GM12878 (cell line): Measurements from ENCODE around the gene KIAA0825. TPM values are rescaled to one million over a fixed set of nuclear protein-coding genes. Genes with fewer than 3 reads are reported as not detected.

Experiments
- ATAC-seq: fragments of 200-7000 bp; cut with Tn5 transposase; 3 replicates; pipeline ENCODE4 v1.9.1; 2020; ENCODE audit warnings: mild to moderate bottlenecking, moderate library complexity
- BruUV-seq: library from RNA; stranded (reverse); fragments of 400-500 nt; replicated peaks from 2 replicates; lab custom pipeline; 2021; lab: Mats Ljungman, UMichigan
- CTCF ChIA-PET: fragments of 300-600 bp; sonication (Branson Sonifier 250); formaldehyde crosslinking; extraction: SDS; loops from one replicate; lab custom pipeline; 2021; ENCODE audit warnings: inconsistent platforms; lab: Yijun Ruan, JAX
- POLR2A ChIA-PET: fragments of 350-600 bp; formaldehyde crosslinking; extraction: SDS; loops from one replicate; lab custom pipeline; 2021; ENCODE audit warnings: inconsistent platforms; lab: Charles Lee
- RAD21 ChIA-PET: fragments of 300-600 bp; sonication (Branson Sonifier 250); formaldehyde crosslinking; loops from one replicate; lab custom pipeline; 2023; ENCODE audit warnings: antibody characterized with exemption; ENCODE audit not compliant: unreplicated experiment; lab: Charles Lee
- SMC1A ChIA-PET: fragments of 300-600 bp; sonication (Branson Sonifier 250); formaldehyde crosslinking; loops from one replicate; lab custom pipeline; 2023; ENCODE audit not compliant: unreplicated experiment, uncharacterized antibody; lab: Charles Lee
- DNase-seq: peaks from one replicate; pipeline ENCODE4 v3.0.0-alpha.2; 2011; ENCODE audit warnings: low read depth, low spot score
- FAIRE-seq: peaks from 3 replicates; lab custom pipeline; 2011; peaks lifted over from hg19 to GRCh38; lab: Jason Lieb, UNC
- H2AFZ ChIP-seq: 2 replicates; pipeline ENCODE4 v1.6.0; 2011; ENCODE audit warnings: low read depth, low read length, control low read depth; ENCODE audit not compliant: control insufficient read depth
- H3K27ac ChIP-seq: 2 replicates; pipeline ENCODE4 v1.5.1; 2011; ENCODE audit warnings: control low read depth; ENCODE audit not compliant: control insufficient read depth, insufficient read depth
- H3K27me3 ChIP-seq, 2 experiments: replicated peaks in 1 of 2; 2 replicates each; pipeline versions ENCODE4 v1.6.0 to v1.6.1; 2011; ENCODE audit warnings: low read length in 1 of 2; ENCODE audit not compliant: control insufficient read depth in 2 of 2, insufficient read depth in 2 of 2
- H3K36me3 ChIP-seq, 2 experiments: 2 replicates each; pipeline ENCODE4 v1.5.1; 2011; ENCODE audit warnings: low read length in 1 of 2; ENCODE audit not compliant: control insufficient read depth in 2 of 2, insufficient read depth in 2 of 2
- H3K4me1 ChIP-seq: 2 replicates; pipeline ENCODE4 v1.6.1; 2011; ENCODE audit warnings: mild to moderate bottlenecking, low read length, moderate library complexity, mixed read lengths; ENCODE audit not compliant: control insufficient read depth, insufficient read depth
- H3K4me2 ChIP-seq: 2 replicates; pipeline ENCODE4 v1.6.0; 2011; ENCODE audit warnings: control low read depth; ENCODE audit not compliant: control insufficient read depth, insufficient read depth
- H3K4me3 ChIP-seq: fragments of 200-600 bp; sonication (generic); 2 replicates; pipeline ENCODE4 v1.5.1; 2016
- H3K79me2 ChIP-seq: 2 replicates; pipeline ENCODE4 v1.6.0; 2011; ENCODE audit warnings: low read length; ENCODE audit not compliant: control insufficient read depth, insufficient read depth
- H3K9ac ChIP-seq: 2 replicates; pipeline ENCODE4 v1.8.0; 2011; ENCODE audit warnings: low read length, control low read depth, mixed read lengths; ENCODE audit not compliant: control insufficient read depth, insufficient read depth
- H3K9me3 ChIP-seq: replicated peaks from 3 replicates; pipeline ENCODE4 v1.5.1; 2011; ENCODE audit warnings: mild to moderate bottlenecking, low read length; ENCODE audit not compliant: control insufficient read depth, insufficient read depth
- H4K20me1 ChIP-seq: 2 replicates; pipeline ENCODE4 v1.6.0; 2011; ENCODE audit not compliant: control insufficient read depth, insufficient read depth
- BCLAF1 ChIP-seq: fragments of 450-650 bp; IDR thresholded peaks from 2 replicates; pipeline ENCODE4 v1.6.1; 2017; ENCODE audit warnings: antibody characterized with exemption, mild to moderate bottlenecking, moderate library complexity
- CHD4 ChIP-seq: fragments of 200-600 bp; sonication (generic); IDR thresholded peaks from 2 replicates; pipeline ENCODE4 v1.6.1; 2016; ENCODE audit warnings: mild to moderate bottlenecking
- CREM ChIP-seq: IDR thresholded peaks from 2 replicates; pipeline ENCODE4 v1.6.1; 2014; ENCODE audit warnings: antibody characterized with exemption, low read depth
- HDGF ChIP-seq: fragments of 450-650 bp; IDR thresholded peaks from 2 replicates; pipeline ENCODE4 v1.6.1; 2016; ENCODE audit warnings: antibody characterized with exemption
- IRF5 ChIP-seq: fragments of 450-650 bp; IDR thresholded peaks from 2 replicates; pipeline ENCODE4 v1.6.1; 2017; ENCODE audit warnings: borderline replicate concordance
- ZNF24 ChIP-seq: fragments of 450-650 bp; IDR thresholded peaks from 2 replicates; pipeline ENCODE4 v1.6.1; 2017; ENCODE audit warnings: antibody characterized with exemption, mild to moderate bottlenecking
- WGBS: methylation state at CpG from one replicate; pipeline ENCODE4 v1.1.6; 2016; ENCODE audit warnings: low lambda C conversion rate; ENCODE audit not compliant: insufficient replicate concordance, insufficient coverage; ENCODE audit errors: missing lambda C conversion rate; 5-methylcytosine and 5-hydroxymethylcytosine counted together
- in situ Hi-C: fragments of 300-500 bp; cut with MboI; formaldehyde crosslinking; loops from 9 replicates; pipeline ENCODE4 v1.14.3; 2018; ENCODE audit warnings: mixed read lengths
- intact Hi-C: fragments of 100-400 bp; cut with micrococcal nuclease; formaldehyde crosslinking; loops from one replicate; pipeline ENCODE4 v1.14.2; 2022; ENCODE audit not compliant: unreplicated experiment
- polyA plus RNA-seq, 11 experiments: library from polyadenylated mRNA; depleted of rRNA in 4 of 11; unstranded in 6 of 11; stranded (reverse) in 5 of 11; fragments of >200 nt; fragmentation: Nextera tagmentation in 4 of 11; fragmentation: Illumina TruSeq in 1 of 11; extraction: Ambion mirVana in 4 of 11; extraction: Trizol in 1 of 11; gene quantifications; 1 replicate in 1 of 11; 2 replicates in 10 of 11; pipeline versions ENCODE4 v1.2.1 to v1.2.3, GENCODE V29; 2011 to 2016; ENCODE audit warnings: inconsistent platforms in 2 of 11, missing spikeins in 2 of 11, low read depth in 1 of 11
- total RNA-seq, 4 experiments: library from RNA; depleted of rRNA in 3 of 4; stranded (reverse); fragments of >200 nt in 3 of 4; fragmentation: Illumina TruSeq in 1 of 4; extraction: Trizol in 1 of 4; gene quantifications; 2 replicates each; pipeline versions ENCODE4 v1.2.1 to v1.2.3, GENCODE V29; 2013 to 2021

Gene KIAA0825
- total and polyA plus RNA-seq, 10 of the 15 experiments (the other 5 are each of a cell fraction or from before 2014, with no cell fraction given) = 0.55 to 1.9 (median 1.5) TPM

GRCh38 chr5:94471521-94471920 is 146.9 kb downstream of the KIAA0825 start:
- no peaks in the 10 kb centered on the region for H3K27me3 ChIP-seq
- no peak overlapping the region for H3K9ac ChIP-seq
- no peak for DNase-seq
- ATAC-seq = no peak
- in situ Hi-C loops (no loop called here), intact Hi-C loops (no loop called here)
- H3K4me2 ChIP-seq = no peak overlapping the region
- POLR2A ChIA-PET = no interaction called here
- SMC1A ChIA-PET = no interaction called here
- no peak overlapping the region for H2AFZ ChIP-seq
- no peaks in the 10 kb centered on the region for H3K9me3 ChIP-seq
- H3K79me2 ChIP-seq = no peaks in the 10 kb centered on the region
- H3K36me3 ChIP-seq = no peaks in the 10 kb centered on the region
- CTCF ChIA-PET = no interaction called here
- H3K4me1 ChIP-seq = no peaks in the 10 kb centered on the region
- no peak overlapping the region for H3K27ac ChIP-seq
- H4K20me1 ChIP-seq = no peaks in the 10 kb centered on the region
- H3K4me3 ChIP-seq = no peak overlapping the region
- RAD21 ChIA-PET = no interaction called here
- TF ChIP-seq HDGF (no peak), CHD4 (no peak), IRF5 (no peak), CREM (no peak), BCLAF1 (no peak), ZNF24 (no peak)
- FAIRE-seq = no peak
- no TSS peak for BruUV-seq
- 88% methylated on average over 3 of the region's 3 CpGs for WGBS
